Measurements from ENCODE around the gene UGT1A6. TPM values are rescaled to one million over a fixed set of nuclear protein-coding genes. Genes with fewer than 3 reads are reported as not detected.

UGT1A6 gene
- polyA plus RNA-seq, 2 donors = 4.8 to 22.4 TPM

- WGBS, 2 donors = 78 to 81% methylated on average over 7 of the region's 7 CpGs
- Histone ChIP-seq H3K9me3 (ENCODE audit: control insufficient read depth in 2 of 2, insufficient read depth in 1 of 2, low read depth in 1 of 2, low read length in 1 of 2) (peaks cover 0 to 2% of the 10 kb centered on the region in 2 donors), H3K4me3 (ENCODE audit: low read depth in 1 of 2, low read length in 2 of 2) (no peak overlapping the region), H3K36me3 (ENCODE audit: control insufficient read depth in 2 of 2, insufficient read depth in 2 of 2, low read length in 1 of 2) (no peaks in the 10 kb centered on the region), H3K27me3 (ENCODE audit: control insufficient read depth in 1 of 2, insufficient read depth in 2 of 2, low read length in 2 of 2) (no peaks in the 10 kb centered on the region), H3K4me1 (ENCODE audit: control insufficient read depth in 2 of 2, insufficient read depth in 2 of 2, low read length in 1 of 2) (no peaks in the 10 kb centered on the region), H3K27ac (ENCODE audit: low read depth in 2 of 2, low read length in 1 of 2) (no peak overlapping the region)
These were observed 107.5 kb downstream of the UGT1A6 start for GRCh38 chr2:233800208-233800607.

DNA sequence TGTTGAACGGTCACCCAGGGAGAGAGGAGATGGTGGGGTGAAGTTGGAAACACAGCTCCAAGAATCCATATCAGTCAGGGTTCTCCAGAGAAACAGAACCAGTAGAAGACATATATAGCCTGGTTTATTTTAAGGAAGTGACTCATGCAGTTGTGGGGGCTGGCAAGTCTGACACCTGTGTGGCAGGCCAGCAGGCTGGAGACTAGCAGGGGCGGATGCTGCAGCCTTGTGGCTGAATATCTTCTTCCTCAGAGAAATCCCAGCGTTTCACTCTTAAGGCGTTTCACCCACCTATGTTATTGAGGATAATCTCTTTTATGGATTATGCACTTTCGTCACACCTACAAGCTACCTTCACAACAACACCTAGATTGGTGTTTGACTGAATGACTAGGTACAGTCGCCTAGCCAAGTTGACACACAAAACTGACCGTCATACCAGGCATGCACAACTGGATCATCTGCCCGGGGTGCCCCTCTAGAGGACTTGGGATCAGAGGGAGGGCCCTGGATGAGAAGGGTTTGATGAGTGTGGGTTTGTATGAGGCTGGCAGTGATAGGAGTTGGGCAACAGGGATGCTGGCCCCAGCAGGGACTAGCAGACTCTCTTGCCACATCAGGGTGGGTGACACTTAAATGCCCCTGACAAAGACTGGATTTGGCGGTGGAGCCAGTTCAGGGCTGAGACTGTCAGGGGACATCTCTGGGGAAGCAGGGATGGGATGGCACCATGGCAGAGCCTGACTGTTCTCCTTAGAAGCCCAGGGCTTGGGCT is 108.9 kb downstream of the UGT1A6 start:
- Histone ChIP-seq H3K9me3 (ENCODE audit: control insufficient read depth in 2 of 2, insufficient read depth in 1 of 2, low read depth in 1 of 2, low read length in 1 of 2) (no peaks in the 10 kb centered on the region), H3K4me1 (ENCODE audit: control insufficient read depth in 2 of 2, insufficient read depth in 2 of 2, low read length in 1 of 2) (no peaks in the 10 kb centered on the region), H3K4me3 (ENCODE audit: low read depth in 1 of 2, low read length in 2 of 2) (no peak overlapping the region), H3K27ac (ENCODE audit: low read depth in 2 of 2, low read length in 1 of 2) (no peak overlapping the region), H3K27me3 (ENCODE audit: control insufficient read depth in 1 of 2, insufficient read depth in 2 of 2, low read length in 2 of 2) (no peaks in the 10 kb centered on the region), H3K36me3 (ENCODE audit: control insufficient read depth in 2 of 2, insufficient read depth in 2 of 2, low read length in 1 of 2) (no peaks in the 10 kb centered on the region)
- WGBS, 2 donors = 76 to 78% methylated on average over 9 of the region's 9 CpGs

DNA sequence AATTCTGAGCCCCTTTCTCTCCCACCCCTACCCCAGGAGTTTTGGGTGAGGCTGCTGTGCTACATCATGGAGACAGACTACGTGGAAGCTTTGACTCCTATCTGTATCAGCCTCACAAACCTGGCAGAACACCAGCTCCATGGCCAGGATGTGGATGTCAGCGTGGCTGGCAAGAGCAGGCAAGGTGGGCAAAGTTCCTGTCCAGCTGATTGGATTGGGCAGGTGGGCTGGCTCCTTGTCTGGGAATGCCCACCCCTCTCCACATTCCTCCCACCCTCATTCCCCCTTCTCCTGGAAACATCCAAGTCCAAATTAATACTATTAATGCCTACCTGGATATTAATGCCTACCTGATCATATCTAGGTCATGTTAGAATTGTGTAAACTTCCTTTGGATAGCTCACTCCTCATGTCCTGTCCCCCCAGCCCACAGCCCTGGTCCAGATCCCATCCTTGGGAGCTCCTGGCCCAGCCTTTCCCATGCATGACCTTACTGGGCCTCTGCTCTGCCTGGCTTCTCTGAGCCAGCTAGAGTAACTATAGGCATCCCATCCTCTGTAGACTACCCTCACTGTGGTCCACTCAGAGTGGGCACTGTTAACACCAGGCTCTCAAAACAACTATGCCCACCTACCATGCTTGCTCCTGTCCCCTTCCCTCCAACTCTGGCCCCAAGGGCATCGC is 109.6 kb downstream of the UGT1A6 start:
- no peak overlapping the region for H3K4me3 ChIP-seq (ENCODE audit: low read depth in 1 of 2, low read length in 2 of 2)

DNA sequence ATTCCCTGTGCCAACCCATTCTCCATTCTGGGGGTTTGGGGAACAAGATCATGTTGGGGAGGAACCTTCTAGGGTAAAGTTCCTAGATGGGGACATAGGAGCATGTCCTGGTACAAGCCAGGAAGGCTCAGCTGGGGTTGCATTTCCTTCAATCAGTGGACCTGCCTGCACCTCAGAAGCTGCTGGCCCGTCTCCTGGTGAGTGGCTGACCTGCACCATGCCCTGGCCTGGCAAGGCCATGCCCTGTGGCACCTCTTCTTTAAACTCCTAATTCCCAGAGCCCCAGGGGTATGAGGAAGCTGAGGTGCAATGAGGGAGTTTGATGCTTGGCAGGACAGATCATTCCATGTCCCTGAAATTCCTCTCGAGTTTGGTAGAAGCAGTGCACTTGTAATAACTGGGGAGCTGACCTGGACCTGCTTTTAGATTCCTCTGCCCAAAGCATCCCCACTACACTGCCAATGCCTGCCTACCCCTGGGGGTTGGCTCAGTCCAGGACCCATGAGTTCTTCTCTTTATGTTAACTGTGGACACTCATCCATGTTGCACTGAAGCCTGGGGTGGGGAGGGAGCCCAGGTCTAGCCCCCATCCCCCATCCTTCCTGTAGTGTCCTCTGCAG is 110.7 kb downstream of the UGT1A6 start:
- H3K27me3 ChIP-seq (ENCODE audit: control insufficient read depth in 1 of 2, insufficient read depth in 2 of 2, low read length in 2 of 2) = no peaks in the 10 kb centered on the region
- 62 to 74% methylated on average over 2 of the region's 2 CpGs for WGBS, 2 donors
- no peak overlapping the region for H3K27ac ChIP-seq (ENCODE audit: low read depth in 2 of 2, low read length in 1 of 2)
- H3K36me3 ChIP-seq (ENCODE audit: control insufficient read depth in 2 of 2, insufficient read depth in 2 of 2, low read length in 1 of 2) = no peaks in the 10 kb centered on the region
- no peaks in the 10 kb centered on the region for H3K9me3 ChIP-seq (ENCODE audit: control insufficient read depth in 2 of 2, insufficient read depth in 1 of 2, low read depth in 1 of 2, low read length in 1 of 2)
- H3K4me3 ChIP-seq (ENCODE audit: low read depth in 1 of 2, low read length in 2 of 2) = no peak overlapping the region
- H3K4me1 ChIP-seq (ENCODE audit: control insufficient read depth in 2 of 2, insufficient read depth in 2 of 2, low read length in 1 of 2) = no peaks in the 10 kb centered on the region

More for the DNA sequence above, 109.6 kb downstream of the UGT1A6 start:
- Histone ChIP-seq H3K27me3 (ENCODE audit: control insufficient read depth in 1 of 2, insufficient read depth in 2 of 2, low read length in 2 of 2) (no peaks in the 10 kb centered on the region), H3K4me1 (ENCODE audit: control insufficient read depth in 2 of 2, insufficient read depth in 2 of 2, low read length in 1 of 2) (no peaks in the 10 kb centered on the region), H3K27ac (ENCODE audit: low read depth in 2 of 2, low read length in 1 of 2) (no peak overlapping the region), H3K9me3 (ENCODE audit: control insufficient read depth in 2 of 2, insufficient read depth in 1 of 2, low read depth in 1 of 2, low read length in 1 of 2) (no peaks in the 10 kb centered on the region), H3K36me3 (ENCODE audit: control insufficient read depth in 2 of 2, insufficient read depth in 2 of 2, low read length in 1 of 2) (no peaks in the 10 kb centered on the region)
- 67 to 77% methylated on average over 3 of the region's 3 CpGs for WGBS, 2 donors

DNA sequence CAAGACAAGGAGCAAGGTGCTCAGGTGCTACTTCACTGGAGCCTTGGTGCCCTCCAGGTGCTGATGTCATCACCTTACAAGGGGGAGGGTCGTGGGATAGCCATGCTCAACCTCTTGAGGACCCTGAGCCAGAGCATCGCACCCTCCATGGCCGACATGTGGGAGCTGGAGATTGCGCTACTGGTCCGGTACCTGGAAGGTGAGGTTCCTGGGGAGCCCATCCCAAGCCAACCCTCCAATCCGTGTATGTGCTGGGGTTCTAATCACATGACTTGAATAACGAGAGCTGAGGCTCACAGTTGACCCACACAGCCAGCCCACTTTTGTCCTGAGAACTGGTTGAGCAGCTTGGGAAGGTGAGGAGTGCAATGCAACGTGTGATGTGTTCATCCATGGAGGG is 111.3 kb downstream of the UGT1A6 start:
- Histone ChIP-seq H3K27ac (ENCODE audit: low read depth in 2 of 2, low read length in 1 of 2) (no peak overlapping the region), H3K9me3 (ENCODE audit: control insufficient read depth in 2 of 2, insufficient read depth in 1 of 2, low read depth in 1 of 2, low read length in 1 of 2) (no peaks in the 10 kb centered on the region), H3K4me3 (ENCODE audit: low read depth in 1 of 2, low read length in 2 of 2) (no peak overlapping the region), H3K36me3 (ENCODE audit: control insufficient read depth in 2 of 2, insufficient read depth in 2 of 2, low read length in 1 of 2) (no peaks in the 10 kb centered on the region), H3K4me1 (ENCODE audit: control insufficient read depth in 2 of 2, insufficient read depth in 2 of 2, low read length in 1 of 2) (no peaks in the 10 kb centered on the region), H3K27me3 (ENCODE audit: control insufficient read depth in 1 of 2, insufficient read depth in 2 of 2, low read length in 2 of 2) (no peaks in the 10 kb centered on the region)
- WGBS, 2 donors = 56 to 67% methylated on average over 8 of the region's 8 CpGs

GRCh38 chr2:233807215-233807865 is 114.7 kb downstream of the UGT1A6 start:
- Histone ChIP-seq H3K27ac (ENCODE audit: low read depth in 2 of 2, low read length in 1 of 2) (no peak overlapping the region), H3K4me1 (ENCODE audit: control insufficient read depth in 2 of 2, insufficient read depth in 2 of 2, low read length in 1 of 2) (no peaks in the 10 kb centered on the region), H3K36me3 (ENCODE audit: control insufficient read depth in 2 of 2, insufficient read depth in 2 of 2, low read length in 1 of 2) (no peaks in the 10 kb centered on the region), H3K4me3 (ENCODE audit: low read depth in 1 of 2, low read length in 2 of 2) (no peak overlapping the region), H3K27me3 (ENCODE audit: control insufficient read depth in 1 of 2, insufficient read depth in 2 of 2, low read length in 2 of 2) (no peaks in the 10 kb centered on the region), H3K9me3 (ENCODE audit: control insufficient read depth in 2 of 2, insufficient read depth in 1 of 2, low read depth in 1 of 2, low read length in 1 of 2) (peaks cover 0 to 2% of the 10 kb centered on the region in 2 donors)
- 70 to 75% methylated on average over 12 of the region's 12 CpGs for WGBS, 2 donors

GRCh38 chr2:233807966-233808935 is 115.6 kb downstream of the UGT1A6 start:
- H3K27me3 ChIP-seq (ENCODE audit: control insufficient read depth in 1 of 2, insufficient read depth in 2 of 2, low read length in 2 of 2) = no peaks in the 10 kb centered on the region
- 77 to 81% methylated on average over 10 of the region's 10 CpGs for WGBS, 2 donors
- H3K4me3 ChIP-seq (ENCODE audit: low read depth in 1 of 2, low read length in 2 of 2) = no peak overlapping the region
- no peaks in the 10 kb centered on the region for H3K4me1 ChIP-seq (ENCODE audit: control insufficient read depth in 2 of 2, insufficient read depth in 2 of 2, low read length in 1 of 2)
- H3K27ac ChIP-seq (ENCODE audit: low read depth in 2 of 2, low read length in 1 of 2) = no peak overlapping the region
- H3K36me3 ChIP-seq (ENCODE audit: control insufficient read depth in 2 of 2, insufficient read depth in 2 of 2, low read length in 1 of 2) = no peaks in the 10 kb centered on the region
- peaks cover 0 to 2% of the 10 kb centered on the region in 2 donors for H3K9me3 ChIP-seq (ENCODE audit: control insufficient read depth in 2 of 2, insufficient read depth in 1 of 2, low read depth in 1 of 2, low read length in 1 of 2)

- H3K27me3 ChIP-seq (ENCODE audit: control insufficient read depth in 1 of 2, insufficient read depth in 2 of 2, low read length in 2 of 2) = no peaks in the 10 kb centered on the region
- H3K9me3 ChIP-seq (ENCODE audit: control insufficient read depth in 2 of 2, insufficient read depth in 1 of 2, low read depth in 1 of 2, low read length in 1 of 2) = peaks cover 0 to 2% of the 10 kb centered on the region in 2 donors
- H3K27ac ChIP-seq (ENCODE audit: low read depth in 2 of 2, low read length in 1 of 2) = no peak overlapping the region
- WGBS, 2 donors = 83 to 89% methylated on average over 6 of the region's 6 CpGs
- H3K4me1 ChIP-seq (ENCODE audit: control insufficient read depth in 2 of 2, insufficient read depth in 2 of 2, low read length in 1 of 2) = no peaks in the 10 kb centered on the region
- H3K4me3 ChIP-seq (ENCODE audit: low read depth in 1 of 2, low read length in 2 of 2) = no peak overlapping the region
- H3K36me3 ChIP-seq (ENCODE audit: control insufficient read depth in 2 of 2, insufficient read depth in 2 of 2, low read length in 1 of 2) = no peaks in the 10 kb centered on the region
These were observed 117.7 kb downstream of the UGT1A6 start for GRCh38 chr2:233810385-233810784.
